Astrocyte (in vitro differentiated cells and primary cell): ENCODE results near the gene MATN1. TPM values are rescaled to one million over a fixed set of nuclear protein-coding genes. Genes with fewer than 3 reads are reported as not detected.
A peak's percentile ranks its signal among the peaks of the same experiment; 100 is the strongest.

ENCODE experiments used
- DNase-seq: peaks from one replicate; pipeline ENCODE4 v3.0.0-alpha.2; 2010; ENCODE audit warnings: low read depth
- FAIRE-seq: peaks from 2 replicates; lab custom pipeline; 2011; peaks lifted over from hg19 to GRCh38; lab: Jason Lieb, UNC
- H2AFZ ChIP-seq: 2 replicates; pipeline ENCODE4 v1.6.0; 2012; ENCODE audit warnings: low read depth, low read length, inconsistent platforms
- H3K27ac ChIP-seq: 2 replicates; pipeline ENCODE4 v1.5.1; 2011; ENCODE audit warnings: low read depth, low read length, inconsistent platforms
- H3K27me3 ChIP-seq: 2 replicates; pipeline ENCODE4 v1.6.0; 2011; ENCODE audit warnings: low read length, inconsistent platforms; ENCODE audit not compliant: insufficient read depth
- H3K36me3 ChIP-seq: 2 replicates; pipeline ENCODE4 v1.5.1; 2011; ENCODE audit warnings: low read length, inconsistent platforms; ENCODE audit not compliant: insufficient read depth
- H3K4me1 ChIP-seq: 2 replicates; pipeline ENCODE4 v1.5.1; 2011; ENCODE audit warnings: low read length, inconsistent platforms; ENCODE audit not compliant: insufficient read depth
- H3K4me2 ChIP-seq: 2 replicates; pipeline ENCODE4 v1.6.0; 2012; ENCODE audit warnings: low read length, inconsistent platforms
- H3K4me3 ChIP-seq: 2 replicates; pipeline ENCODE4 v1.5.1; 2011; ENCODE audit warnings: low read depth, mild to moderate bottlenecking, low read length, inconsistent platforms; ENCODE audit not compliant: insufficient read depth
- H3K79me2 ChIP-seq: 2 replicates; pipeline ENCODE4 v1.6.0; 2012; ENCODE audit warnings: mild to moderate bottlenecking, low read length, inconsistent platforms; ENCODE audit not compliant: insufficient read depth
- H3K9ac ChIP-seq: 2 replicates; pipeline ENCODE4 v1.6.0; 2012; ENCODE audit warnings: mild to moderate bottlenecking, low read length, inconsistent platforms
- H3K9me3 ChIP-seq: 2 replicates; pipeline ENCODE4 v1.5.1; 2012; ENCODE audit warnings: low read depth, mild to moderate bottlenecking, low read length, inconsistent platforms; ENCODE audit not compliant: insufficient read depth
- H4K20me1 ChIP-seq: 2 replicates; pipeline ENCODE4 v1.6.0; 2012; ENCODE audit warnings: low read length, inconsistent platforms; ENCODE audit not compliant: insufficient read depth
- H3K27ac Mint-ChIP-seq: one replicate; pipeline ENCODE4 v1.8.0; 2021; ENCODE audit warnings: mild to moderate bottlenecking, mixed read lengths; ENCODE audit not compliant: unreplicated experiment
- H3K27me3 Mint-ChIP-seq: one replicate; pipeline ENCODE4 v1.8.0; 2021; ENCODE audit warnings: low read depth, mixed read lengths; ENCODE audit not compliant: unreplicated experiment
- H3K36me3 Mint-ChIP-seq: one replicate; pipeline ENCODE4 v1.8.0; 2021; ENCODE audit warnings: low read depth, mixed read lengths; ENCODE audit not compliant: unreplicated experiment
- H3K4me1 Mint-ChIP-seq: one replicate; pipeline ENCODE4 v1.8.0; 2021; ENCODE audit warnings: low read depth, mixed read lengths; ENCODE audit not compliant: unreplicated experiment
- H3K4me3 Mint-ChIP-seq: one replicate; pipeline ENCODE4 v1.8.0; 2021; ENCODE audit warnings: mild to moderate bottlenecking, moderate library complexity, mixed read lengths; ENCODE audit not compliant: unreplicated experiment
- H3K9me3 Mint-ChIP-seq: one replicate; pipeline ENCODE4 v1.8.0; 2021; ENCODE audit warnings: mild to moderate bottlenecking, mixed read lengths; ENCODE audit not compliant: unreplicated experiment
- EZH2 ChIP-seq: IDR thresholded peaks from 2 replicates; pipeline ENCODE4 v1.6.1; 2012; ENCODE audit warnings: mild to moderate bottlenecking, low read length, inconsistent platforms; ENCODE audit not compliant: insufficient read depth
- total RNA-seq: library from RNA; stranded (reverse); gene quantifications from 2 replicates; pipeline ENCODE4 v1.2.1, GENCODE V29; 2021
- TF ChIP-seq, protein P1 (sequence below): IDR thresholded peaks from 2 replicates; pipeline ENCODE4 v1.5.1; 2011; ENCODE audit warnings: low read depth, mild to moderate bottlenecking, inconsistent platforms, low read length, moderate library complexity; ENCODE audit not compliant: insufficient read depth

The MATN1 gene
- total RNA-seq, 1 donor from 2014 or later, result 0.32 TPM

DNA sequence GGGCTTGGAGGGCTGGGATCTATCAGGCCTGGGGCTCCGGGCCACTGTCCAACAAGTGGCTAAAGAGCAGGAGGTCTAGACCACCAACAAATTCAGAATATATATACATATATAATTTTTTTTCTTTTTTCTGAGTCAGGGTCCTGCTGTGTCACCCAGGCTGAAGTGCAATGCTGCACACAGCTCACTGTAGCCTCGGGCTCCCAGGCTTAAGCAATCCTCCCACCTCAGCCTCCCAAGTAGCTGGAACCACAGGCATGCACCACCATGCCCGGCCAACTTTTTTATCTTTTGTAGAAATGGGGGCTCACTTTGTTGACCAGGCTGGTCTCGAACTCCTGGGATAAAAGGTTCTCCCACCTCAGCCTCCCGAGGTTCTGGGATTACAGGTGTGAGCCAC is 41.0 kb upstream of the MATN1 start:
- H3K4me2 ChIP-seq, result no peak overlapping the region
- no peak overlapping the region for H3K9ac ChIP-seq
- H3K27me3 ChIP-seq, result no peaks in the 10 kb centered on the region
- H3K36me3 Mint-ChIP-seq, result peaks cover 2% of the 10 kb centered on the region
- no peak overlapping the region for H3K4me3 Mint-ChIP-seq
- peaks cover 10% of the 10 kb centered on the region for H3K27me3 Mint-ChIP-seq
- H3K4me1 Mint-ChIP-seq, result peaks cover 26% of the 10 kb centered on the region
- H3K9me3 Mint-ChIP-seq, result peaks cover 3% of the 10 kb centered on the region
- H3K9me3 ChIP-seq, result no peaks in the 10 kb centered on the region
- no peak for DNase-seq
- TF ChIP-seq EZH2, result no peak
- TF ChIP-seq, protein P1, sequence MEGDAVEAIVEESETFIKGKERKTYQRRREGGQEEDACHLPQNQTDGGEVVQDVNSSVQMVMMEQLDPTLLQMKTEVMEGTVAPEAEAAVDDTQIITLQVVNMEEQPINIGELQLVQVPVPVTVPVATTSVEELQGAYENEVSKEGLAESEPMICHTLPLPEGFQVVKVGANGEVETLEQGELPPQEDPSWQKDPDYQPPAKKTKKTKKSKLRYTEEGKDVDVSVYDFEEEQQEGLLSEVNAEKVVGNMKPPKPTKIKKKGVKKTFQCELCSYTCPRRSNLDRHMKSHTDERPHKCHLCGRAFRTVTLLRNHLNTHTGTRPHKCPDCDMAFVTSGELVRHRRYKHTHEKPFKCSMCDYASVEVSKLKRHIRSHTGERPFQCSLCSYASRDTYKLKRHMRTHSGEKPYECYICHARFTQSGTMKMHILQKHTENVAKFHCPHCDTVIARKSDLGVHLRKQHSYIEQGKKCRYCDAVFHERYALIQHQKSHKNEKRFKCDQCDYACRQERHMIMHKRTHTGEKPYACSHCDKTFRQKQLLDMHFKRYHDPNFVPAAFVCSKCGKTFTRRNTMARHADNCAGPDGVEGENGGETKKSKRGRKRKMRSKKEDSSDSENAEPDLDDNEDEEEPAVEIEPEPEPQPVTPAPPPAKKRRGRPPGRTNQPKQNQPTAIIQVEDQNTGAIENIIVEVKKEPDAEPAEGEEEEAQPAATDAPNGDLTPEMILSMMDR, result no peak
- no peak overlapping the region for H2AFZ ChIP-seq
- no peaks in the 10 kb centered on the region for H3K79me2 ChIP-seq
- H3K27ac Mint-ChIP-seq, result no peak overlapping the region
- H3K4me1 ChIP-seq, result peaks cover 7% of the 10 kb centered on the region
- H3K36me3 ChIP-seq, result no peaks in the 10 kb centered on the region
- H4K20me1 ChIP-seq, result no peaks in the 10 kb centered on the region
- H3K4me3 ChIP-seq, result no peak overlapping the region
- no peak for FAIRE-seq
- no peak overlapping the region for H3K27ac ChIP-seq

- peak; percentile 66 for DNase-seq
- no peak for TF ChIP-seq EZH2
- TF ChIP-seq, protein P1, result no peak
- no peak overlapping the region for H3K9ac ChIP-seq
Measured at GRCh38 chr1:30763651-30764248, 40.4 kb upstream of the MATN1 start.

GRCh38 chr1:30762930-30763650 is 39.7 kb upstream of the MATN1 start:
- H3K9ac ChIP-seq, result no peak overlapping the region
- H3K27me3 Mint-ChIP-seq, result peaks cover 7% of the 10 kb centered on the region

More at GRCh38 chr1:30763651-30764248, 40.4 kb upstream of the MATN1 start:
- no peak overlapping the region for H3K4me2 ChIP-seq
- Mint-ChIP-seq H3K27ac (no peak overlapping the region), H3K9me3 (peaks cover 3% of the 10 kb centered on the region), H3K36me3 (peaks cover 2% of the 10 kb centered on the region), H3K27me3 (peaks cover 7% of the 10 kb centered on the region), H3K4me3 (no peak overlapping the region), H3K4me1 (peaks cover 26% of the 10 kb centered on the region)
- no peaks in the 10 kb centered on the region for H3K27me3 ChIP-seq
- H3K4me1 ChIP-seq, result peaks cover 7% of the 10 kb centered on the region
- H3K9me3 ChIP-seq, result no peaks in the 10 kb centered on the region
- no peaks in the 10 kb centered on the region for H4K20me1 ChIP-seq
- no peaks in the 10 kb centered on the region for H3K79me2 ChIP-seq
- H2AFZ ChIP-seq, result no peak overlapping the region
- no peaks in the 10 kb centered on the region for H3K36me3 ChIP-seq
- FAIRE-seq, result no peak
- no peak overlapping the region for H3K4me3 ChIP-seq
- no peak overlapping the region for H3K27ac ChIP-seq

More at GRCh38 chr1:30762930-30763650, 39.7 kb upstream of the MATN1 start:
- Mint-ChIP-seq H3K4me3 (no peak overlapping the region), H3K27ac (no peak overlapping the region), H3K4me1 (peaks cover 26% of the 10 kb centered on the region), H3K9me3 (peaks cover 3% of the 10 kb centered on the region), H3K36me3 (peaks cover 2% of the 10 kb centered on the region)
- no peak overlapping the region for H2AFZ ChIP-seq
- no peaks in the 10 kb centered on the region for H3K27me3 ChIP-seq
- FAIRE-seq, result no peak
- TF ChIP-seq, protein P1, result no peak
- TF ChIP-seq EZH2, result no peak
- no peaks in the 10 kb centered on the region for H4K20me1 ChIP-seq
- no peak for DNase-seq
- no peaks in the 10 kb centered on the region for H3K9me3 ChIP-seq
- H3K4me3 ChIP-seq, result no peak overlapping the region
- no peaks in the 10 kb centered on the region for H3K36me3 ChIP-seq
- no peaks in the 10 kb centered on the region for H3K79me2 ChIP-seq
- H3K4me2 ChIP-seq, result no peak overlapping the region
- peaks cover 7% of the 10 kb centered on the region for H3K4me1 ChIP-seq
- H3K27ac ChIP-seq, result no peak overlapping the region
